Epidermal melanocyte (primary cell): ENCODE data around the gene OR13C5.

ENCODE experiments used
- DNase-seq: peaks from one replicate; pipeline ENCODE4 v3.0.0; 2011; ENCODE audit warnings: low spot score; ENCODE audit not compliant: insufficient read length

The OR13C5 gene

GRCh38 chr9:104553261-104553660, 46.0 kb downstream of the OR13C5 start:
- DNase-seq: no peak
